Activated gamma-delta T cell (primary cell): ENCODE results near the gene SF3B1.
"Not testable (repeated sequence)": the region's sequence is repeated elsewhere in the genome, so short reads cannot be mapped to it uniquely, and the experiment has no call there.

Source experiments
- DNase-seq: peaks from one replicate; lab custom pipeline; 2025; lab: John Stamatoyannopoulos, UW

Gene SF3B1

GRCh38 chr2:197433780-197434438, 919 bp downstream of the SF3B1 start:
- no peak for DNase-seq

- not testable (repeated sequence) for DNase-seq
Observed at GRCh38 chr2:197432527-197432926, 2.3 kb downstream of the SF3B1 start.

- DNase-seq: no peak
Observed at GRCh38 chr2:197431858-197432257, 3.0 kb downstream of the SF3B1 start.

GRCh38 chr2:197427986-197428385, 6.8 kb downstream of the SF3B1 start:
- no peak for DNase-seq

- no peak for DNase-seq
Observed at GRCh38 chr2:197426723-197427603, 7.9 kb downstream of the SF3B1 start.

- no peak for DNase-seq
Observed at GRCh38 chr2:197425550-197425949, 9.3 kb downstream of the SF3B1 start.

- DNase-seq: no peak
Observed at GRCh38 chr2:197423307-197423706, 11.5 kb downstream of the SF3B1 start.

- no peak for DNase-seq
Observed at GRCh38 chr2:197419438-197419837, 15.4 kb downstream of the SF3B1 start.

- DNase-seq: no peak
Observed at GRCh38 chr2:197416268-197416667, 18.6 kb downstream of the SF3B1 start.

- DNase-seq: no peak
Observed at GRCh38 chr2:197414515-197414914, 20.3 kb downstream of the SF3B1 start.

GRCh38 chr2:197414039-197414438, 20.8 kb downstream of the SF3B1 start:
- no peak for DNase-seq

GRCh38 chr2:197405582-197405981, 29.2 kb downstream of the SF3B1 start:
- DNase-seq: no peak

- no peak for DNase-seq
Observed at GRCh38 chr2:197399887-197400540, 34.8 kb downstream of the SF3B1 start.

GRCh38 chr2:197398913-197399312, 35.9 kb downstream of the SF3B1 start:
- DNase-seq: no peak

GRCh38 chr2:197391220-197391717, 43.6 kb downstream of the SF3B1 start:
- DNase-seq: no peak

- DNase-seq: no peak
Observed at GRCh38 chr2:197388866-197389587, 45.8 kb downstream of the SF3B1 start.

GRCh38 chr2:197387179-197387578, 47.6 kb downstream of the SF3B1 start:
- no peak for DNase-seq

GRCh38 chr2:197386242-197386641, 48.6 kb downstream of the SF3B1 start:
- no peak for DNase-seq

- DNase-seq: no peak
Observed at GRCh38 chr2:197383825-197384224, 51.0 kb downstream of the SF3B1 start.

- no peak for DNase-seq
Observed at GRCh38 chr2:197381641-197382040, 53.2 kb downstream of the SF3B1 start.

GRCh38 chr2:197379918-197380309, 54.9 kb downstream of the SF3B1 start:
- DNase-seq: not testable (repeated sequence)
